GM19193 (cell line): Measurements from ENCODE around the gene PBX1.

Experiments used
- POLR2A ChIP-seq: IDR thresholded peaks from 4 replicates; pipeline ENCODE4 v1.6.1; 2011; ENCODE audit not compliant: insufficient read depth, insufficient read length; ENCODE audit errors: extremely low read depth

Gene PBX1

DNA sequence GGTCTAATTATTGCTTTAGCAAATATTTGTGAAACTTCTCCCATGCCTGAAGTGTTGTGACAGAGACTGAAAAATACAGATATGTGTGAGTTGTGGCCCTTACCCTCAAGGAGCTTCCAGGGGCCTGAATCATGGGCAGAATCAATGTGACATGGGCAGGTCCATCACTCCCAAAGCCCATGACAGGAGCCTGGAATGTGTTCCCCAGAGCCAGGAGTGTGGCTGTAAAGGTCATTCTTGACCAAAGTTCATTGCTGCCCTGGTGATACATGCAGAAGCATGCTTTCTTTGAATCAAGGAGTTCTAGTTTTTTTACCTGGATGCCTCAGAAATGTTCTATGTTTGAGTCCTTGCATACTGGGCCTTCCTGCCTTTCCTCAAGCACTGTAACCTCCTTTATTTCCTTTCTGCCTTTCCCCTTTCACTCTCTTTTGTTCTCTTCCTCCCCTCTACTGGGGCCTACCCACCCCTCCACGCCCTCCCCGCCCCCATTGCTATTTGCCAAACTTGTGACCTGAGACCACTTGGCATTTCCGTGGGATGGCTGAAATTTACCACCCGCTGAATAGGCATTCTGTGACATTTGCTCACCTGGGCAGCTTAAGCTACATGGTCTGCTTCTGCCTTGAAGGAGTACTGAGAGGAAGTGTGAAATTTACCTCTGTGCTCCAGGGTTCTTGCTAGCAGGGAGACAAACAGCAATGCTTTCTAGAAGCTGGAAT, 19.7 kb downstream of the PBX1 start:
- TF ChIP-seq POLR2A: no peak

DNA sequence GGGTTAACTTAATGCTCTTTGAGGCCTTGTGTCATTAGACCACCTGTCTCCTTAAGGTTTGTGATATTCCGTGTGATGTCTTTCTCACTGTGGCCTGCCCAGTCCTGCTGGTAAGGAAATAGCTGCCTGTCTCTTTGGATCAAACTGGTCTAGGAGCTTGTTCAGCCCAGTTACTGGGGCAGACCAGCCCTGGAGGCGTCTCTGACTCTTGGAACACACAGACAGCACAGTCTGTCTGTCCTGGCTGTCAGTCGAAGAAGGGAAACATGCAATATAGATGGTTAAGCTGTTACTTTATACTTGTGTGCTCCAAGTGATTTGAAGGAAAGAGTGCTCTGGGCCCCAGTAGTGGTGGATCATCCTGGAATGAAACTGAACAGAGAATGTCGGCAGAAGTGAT, 20.4 kb downstream of the PBX1 start:
- no peak for TF ChIP-seq POLR2A

DNA sequence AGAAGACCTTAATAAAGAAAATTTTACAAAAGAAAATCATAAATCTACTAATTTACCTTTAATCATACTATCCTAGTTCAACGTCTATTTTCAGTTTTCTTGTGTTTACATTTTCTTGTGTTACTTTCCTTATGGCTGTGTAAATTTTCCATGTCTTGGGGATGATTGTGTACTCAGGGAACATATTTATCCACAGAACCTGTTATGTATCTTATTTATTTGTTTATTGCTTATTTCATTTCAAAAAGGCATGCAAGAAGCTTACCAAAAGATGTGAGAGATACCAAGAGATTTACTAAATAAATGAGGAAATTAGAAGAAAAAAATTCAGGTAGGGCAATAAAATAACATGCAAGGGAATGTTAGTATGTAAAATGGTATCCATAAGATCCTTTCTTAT, 22.8 kb downstream of the PBX1 start:
- no peak for TF ChIP-seq POLR2A

DNA sequence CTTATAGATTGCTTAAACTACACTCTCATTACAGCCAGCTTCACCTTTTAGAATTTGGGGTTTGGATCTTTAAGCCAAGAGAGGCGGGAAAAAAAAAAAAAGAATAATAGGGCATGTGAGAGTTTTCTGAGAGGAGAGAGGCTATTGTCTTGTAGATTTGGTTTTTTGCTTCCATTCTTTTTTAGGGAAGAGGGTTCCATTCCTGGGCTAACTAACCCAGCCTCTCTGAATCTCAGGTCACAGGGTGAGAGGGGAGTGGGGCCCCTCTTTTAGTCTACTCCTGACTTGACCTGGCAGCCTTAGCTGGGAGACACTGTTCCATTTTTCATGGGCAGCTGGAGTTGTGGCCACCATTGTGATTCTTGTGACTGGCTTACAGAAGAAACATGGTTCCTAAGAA, 24.2 kb downstream of the PBX1 start:
- no peak for TF ChIP-seq POLR2A

DNA sequence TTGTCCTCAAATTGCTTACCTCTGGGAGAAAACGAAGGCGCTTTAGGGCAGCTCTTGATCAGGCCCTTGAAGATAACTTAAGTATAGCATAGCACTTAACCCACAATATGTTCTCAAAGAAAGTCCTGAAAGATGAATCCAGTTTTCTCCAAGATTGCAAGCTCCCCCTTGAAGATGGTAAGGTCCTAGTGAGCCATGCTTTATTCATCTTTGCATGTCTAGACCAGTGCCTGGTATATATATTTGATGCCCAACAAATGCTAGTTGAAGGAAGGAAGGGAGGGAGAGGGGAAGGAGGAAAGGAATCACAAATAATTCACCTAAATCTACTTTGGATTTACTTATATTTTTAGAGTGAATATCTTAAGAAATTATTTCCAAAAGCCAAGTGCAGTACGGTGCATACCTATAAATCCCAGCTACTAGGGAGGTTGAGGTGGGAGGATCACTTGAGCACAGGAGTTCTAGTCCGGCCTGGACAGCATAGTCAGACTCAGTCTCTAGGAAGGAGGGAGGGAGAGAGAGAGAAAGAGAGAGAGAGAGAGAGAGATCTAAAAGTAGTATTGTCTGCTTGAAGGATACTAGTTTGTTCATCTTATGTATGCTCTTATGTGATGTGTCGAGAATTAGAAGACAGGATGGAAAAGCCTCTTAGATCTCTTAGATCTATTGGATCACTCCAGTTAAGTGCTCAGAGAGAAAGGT, 25.0 kb downstream of the PBX1 start:
- no peak for TF ChIP-seq POLR2A

DNA sequence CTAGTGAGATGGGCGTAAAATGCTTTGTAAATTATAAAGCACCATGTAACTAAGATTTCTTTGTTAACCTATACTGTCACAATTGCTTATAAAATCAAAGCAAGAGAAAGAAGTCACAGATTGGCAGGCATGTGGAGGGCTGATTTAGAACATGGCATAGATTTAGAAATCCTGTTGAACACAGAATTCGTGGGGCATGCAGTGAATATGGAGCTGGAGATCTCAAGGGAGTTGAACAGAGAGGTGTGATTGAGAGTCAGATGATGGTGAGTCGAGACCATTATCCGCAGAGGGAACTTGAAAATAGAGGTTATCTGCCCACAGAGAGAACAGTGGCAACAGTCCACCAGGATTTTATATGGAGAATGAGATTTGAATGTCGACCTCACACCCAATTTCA, 27.6 kb downstream of the PBX1 start:
- TF ChIP-seq POLR2A: no peak

DNA sequence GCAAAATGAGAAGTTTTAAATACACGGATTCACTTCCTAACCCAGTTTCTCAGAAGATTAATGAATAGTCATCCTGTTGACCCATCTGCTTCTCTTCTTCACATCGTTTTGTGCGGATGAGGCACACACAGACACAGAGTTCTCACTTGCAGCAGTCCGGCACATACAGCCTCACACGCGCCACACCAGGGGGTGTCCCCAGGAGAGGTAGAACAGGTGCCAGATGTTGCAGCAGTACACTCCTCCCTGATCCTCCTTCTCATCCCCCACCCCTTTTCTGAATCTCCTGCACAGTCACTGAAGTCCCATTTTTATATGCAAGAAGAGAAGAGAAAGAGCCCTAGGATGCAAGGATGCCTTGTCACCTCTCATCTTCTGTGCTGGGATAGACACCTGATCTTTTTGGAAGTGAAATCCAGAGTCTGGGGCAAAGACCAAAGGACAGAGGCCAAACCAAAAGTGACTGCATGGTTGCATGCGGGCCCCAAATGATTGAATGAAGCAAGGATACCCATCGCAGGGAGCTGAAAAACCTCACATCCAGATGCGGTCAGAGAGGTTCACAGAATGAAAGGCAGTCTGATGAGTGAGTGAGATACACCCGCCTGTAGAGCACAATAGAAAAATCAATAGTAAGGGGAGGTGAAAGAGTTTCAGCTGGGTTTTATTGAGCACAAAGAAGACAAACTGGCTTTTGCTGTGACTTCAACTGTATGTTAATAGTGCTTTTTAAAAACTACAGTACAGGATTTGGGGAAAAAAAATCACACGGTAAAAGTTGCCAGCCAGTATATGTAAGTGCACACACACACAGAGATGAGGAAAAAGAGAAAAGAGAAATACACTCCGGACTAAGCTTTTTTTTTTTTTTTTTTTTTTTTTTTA, 28.9 kb downstream of the PBX1 start:
- TF ChIP-seq POLR2A: no peak

DNA sequence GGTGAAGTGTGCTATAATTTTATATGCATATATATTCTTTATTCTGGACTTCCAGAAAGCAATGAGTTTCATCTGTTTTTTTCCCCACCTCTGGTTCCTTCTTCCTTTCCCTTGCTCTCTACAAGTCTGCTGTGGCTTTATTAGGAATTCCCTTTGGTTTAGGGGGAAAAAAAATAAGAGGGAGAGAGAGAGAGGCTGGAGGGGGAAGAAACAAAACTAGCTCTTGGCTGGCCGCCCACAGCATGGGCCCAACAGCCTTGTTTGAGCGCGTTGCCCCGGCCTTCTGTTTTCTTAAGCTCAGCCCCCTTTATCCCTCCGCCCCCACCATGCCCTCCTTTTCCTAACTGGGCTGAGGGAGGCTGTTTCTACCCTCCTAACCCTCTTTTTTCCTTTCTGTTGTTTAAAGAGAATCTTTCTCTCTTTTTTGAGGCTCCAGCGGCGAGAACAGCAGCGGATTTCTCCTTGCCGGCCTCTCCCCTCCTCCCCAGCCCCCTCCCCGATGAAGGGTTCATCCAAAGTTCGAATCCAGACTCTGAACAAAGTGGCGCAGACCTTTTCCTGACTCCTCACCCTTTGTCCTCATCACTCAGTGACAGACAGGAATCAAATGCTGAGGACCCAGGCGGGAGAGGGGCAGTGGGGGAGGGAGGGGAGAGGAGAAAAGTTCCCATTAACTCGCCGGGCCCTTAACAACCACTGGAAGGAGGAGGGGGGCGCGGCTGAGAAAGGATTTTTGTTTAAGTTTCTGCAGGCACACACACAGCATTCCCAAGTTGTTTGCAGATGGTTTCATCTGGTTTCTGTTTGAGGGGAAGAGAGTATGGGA, 29.7 kb downstream of the PBX1 start:
- no peak for TF ChIP-seq POLR2A

DNA sequence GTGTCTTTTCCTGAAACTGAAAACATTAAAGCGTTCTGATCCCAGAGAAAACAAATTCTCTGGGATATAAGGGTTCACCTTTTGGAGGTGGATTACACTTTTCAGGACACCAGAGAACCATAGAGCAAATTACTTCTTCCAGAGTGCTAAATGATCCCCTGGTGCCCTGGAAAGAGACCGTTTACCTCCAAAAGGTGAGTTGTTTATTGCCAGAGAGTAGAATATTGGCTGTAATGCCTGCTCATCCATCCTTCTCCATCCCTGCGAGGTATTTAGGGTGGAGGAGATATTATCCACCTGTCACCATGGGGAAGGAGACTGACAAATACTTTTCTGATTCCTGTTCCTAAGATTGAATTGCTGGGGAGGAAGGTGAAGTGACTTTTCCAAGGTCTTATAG, 30.4 kb downstream of the PBX1 start:
- TF ChIP-seq POLR2A: no peak

DNA sequence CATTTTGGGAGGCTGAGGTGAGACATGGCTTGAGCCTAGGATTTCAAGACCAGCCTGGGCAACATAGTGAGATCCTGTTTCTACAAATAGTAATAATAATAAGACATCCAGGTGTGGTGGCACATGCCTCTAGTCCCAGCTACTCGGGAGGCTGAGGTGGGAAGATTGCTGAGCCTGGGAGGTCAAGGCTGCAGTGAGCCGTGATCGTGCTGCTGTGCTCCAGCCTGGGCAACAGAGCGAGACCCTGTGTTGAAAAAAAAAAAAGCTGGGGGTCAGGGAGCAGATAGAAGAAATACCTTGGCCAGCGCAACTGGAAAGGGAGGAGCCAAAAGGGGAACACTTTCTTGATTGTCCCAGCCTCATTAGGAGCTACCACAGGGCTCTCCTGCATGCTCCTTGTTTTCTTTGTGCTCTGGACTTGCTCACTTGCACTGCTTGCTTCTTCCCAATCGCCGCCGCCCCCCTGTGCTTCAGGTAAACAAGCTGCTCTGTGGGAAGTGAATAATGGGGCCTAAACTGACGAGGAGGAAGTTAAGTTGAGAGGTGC, 31.1 kb downstream of the PBX1 start:
- TF ChIP-seq POLR2A: no peak

DNA sequence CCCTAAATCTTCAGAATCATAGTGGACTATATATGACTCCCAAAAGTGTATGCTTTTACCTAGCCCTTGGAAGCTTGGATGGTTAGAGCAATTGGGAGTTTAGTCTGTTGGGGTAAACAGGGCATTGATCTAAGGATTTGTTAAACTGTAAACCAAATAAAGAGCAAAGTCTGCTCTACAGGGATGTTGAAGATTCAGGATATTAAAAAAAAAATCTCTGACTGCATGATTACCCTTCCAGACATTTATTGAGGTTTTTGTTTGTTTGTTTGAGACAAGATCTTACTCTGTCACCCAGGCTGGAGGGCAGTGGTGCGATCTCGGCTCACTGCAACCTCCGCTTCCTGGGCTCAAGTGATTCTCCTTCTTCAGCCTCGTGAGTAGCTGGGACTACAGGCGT, 31.6 kb downstream of the PBX1 start:
- no peak for TF ChIP-seq POLR2A

DNA sequence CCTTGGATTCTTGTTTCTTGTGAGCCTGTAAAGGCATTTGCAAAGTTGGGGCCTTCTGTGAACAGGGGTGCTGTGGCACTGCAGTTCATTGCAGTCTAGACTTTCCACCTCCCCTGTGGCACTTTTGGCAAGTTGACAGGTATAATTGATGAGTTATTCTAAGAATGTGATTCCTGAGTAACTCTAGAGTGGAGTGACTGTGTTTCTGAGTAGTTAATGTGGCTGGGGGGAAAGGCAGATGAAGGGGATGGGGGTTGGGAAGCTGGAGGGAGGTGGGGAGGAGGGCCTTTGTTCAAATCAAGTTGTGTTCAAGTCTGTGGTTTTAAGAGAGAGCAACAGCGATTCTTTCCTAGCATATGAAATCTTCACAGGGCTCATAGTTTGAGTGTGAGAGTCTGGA, 32.9 kb downstream of the PBX1 start:
- no peak for TF ChIP-seq POLR2A

DNA sequence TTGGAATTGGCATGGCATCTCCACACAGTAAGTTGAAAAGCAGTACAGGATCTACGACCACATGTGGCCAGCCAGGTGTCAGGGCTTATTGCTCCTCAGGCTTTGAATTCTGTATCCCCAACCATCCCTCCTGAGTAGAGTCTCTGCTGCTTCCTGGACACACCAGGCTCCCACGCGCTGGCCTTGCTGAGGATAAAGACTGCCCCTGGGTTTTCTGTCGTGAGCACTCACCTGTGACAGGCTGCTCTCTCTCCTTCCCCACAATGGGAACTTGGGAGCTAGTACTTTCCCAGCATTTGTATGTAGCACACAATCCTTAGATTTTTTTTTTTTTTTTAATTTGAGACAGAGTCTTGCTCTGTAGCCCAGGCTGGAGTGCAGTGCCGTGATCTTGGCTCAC, 33.6 kb downstream of the PBX1 start:
- no peak for TF ChIP-seq POLR2A

DNA sequence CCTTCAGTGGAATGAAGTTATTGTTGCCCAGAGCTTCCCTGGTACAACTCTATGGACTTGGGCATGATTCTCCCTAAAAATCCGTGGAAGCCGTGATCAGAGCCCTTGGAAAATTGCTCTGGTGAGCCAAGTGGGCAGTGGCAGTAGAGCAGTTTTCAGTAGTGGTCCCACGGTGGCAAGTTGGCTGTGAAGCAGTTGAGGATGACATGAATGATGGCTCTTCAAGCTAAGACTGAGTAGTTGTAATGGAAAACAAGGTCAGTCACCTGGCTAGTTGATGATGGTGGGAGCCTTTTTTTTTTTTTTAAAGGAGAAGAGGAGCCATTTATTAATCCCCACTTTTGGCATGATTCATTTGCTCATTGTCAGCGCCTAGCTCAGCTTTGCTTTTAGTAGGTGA, 36.2 kb downstream of the PBX1 start:
- no peak for TF ChIP-seq POLR2A
